Measurements from ENCODE around the gene ABCB8.

- TF ChIP-seq E2F6 (IDR thresholded peaks at IDR 0.05) (peak; percentile 21; the same call in 1 of the 2 replicates), CEBPB (IDR thresholded peaks at IDR 0.05; ENCODE audit: low read depth, low read length) (no peak), CTCF (IDR thresholded peaks at IDR 0.05; ENCODE audit: control extremely low read depth in 1 of 3, insufficient read depth in 1 of 3, low read depth in 1 of 3, low read length in 3 of 3) (no peak), BCL11A (IDR thresholded peaks at IDR 0.05; ENCODE audit: low read depth in 2 of 2, low read length in 2 of 2) (no peak), SRF (IDR thresholded peaks at IDR 0.05; ENCODE audit: low read depth, low read length) (no peak), POLR2A (IDR thresholded peaks at IDR 0.05; ENCODE audit: control extremely low read depth in 1 of 2, low read depth in 2 of 2, low read length in 2 of 2) (no peak), YY1 (IDR thresholded peaks at IDR 0.05; ENCODE audit: low read depth, low read length) (no peak), TEAD4 (IDR thresholded peaks at IDR 0.05; ENCODE audit: low read depth, low read length) (no peak), ZNF274 (IDR thresholded peaks at IDR 0.05; ENCODE audit: borderline replicate concordance, extremely low read depth, low read length) (no peak), RBBP5 (IDR thresholded peaks at IDR 0.05; ENCODE audit: borderline replicate concordance, low read depth, low read length) (no peak), ATF3 (IDR thresholded peaks at IDR 0.05; ENCODE audit: insufficient read depth, low read depth, low read length) (no peak), JUND (IDR thresholded peaks at IDR 0.05; ENCODE audit: low read length) (no peak)
Observed at GRCh38 chr7:151083071-151083823, 55.0 kb downstream of the ABCB8 start, which contains the start of gene TMUB1.
